Thyroid gland (tissue), 4 donors: ENCODE results near the gene SNX11. TPM values are rescaled to one million over a fixed set of nuclear protein-coding genes. Genes with fewer than 3 reads are reported as not detected.

ENCODE experiments used
- DNase-seq, 2 donors: peaks; one replicate each; pipeline ENCODE4 v3.0.0-alpha.2; 2019
- H3K27ac ChIP-seq, 3 donors: fragments of 200-600 bp; sonication (generic); 1 replicate in 2 of 3; 2 replicates in 1 of 3; pipeline ENCODE4 v1.5.1; 2016 to 2019; ENCODE audit warnings: mild to moderate bottlenecking in 1 of 3, moderate library complexity in 1 of 3
- H3K27me3 ChIP-seq: fragments of 200-600 bp; sonication (generic); one replicate; pipeline ENCODE4 v1.5.1; 2019
- H3K36me3 ChIP-seq, 2 donors: fragments of 200-600 bp; sonication (generic); one replicate each; pipeline ENCODE4 v1.5.1; 2016 to 2019
- H3K4me1 ChIP-seq, 2 donors: fragments of 200-600 bp; sonication (generic); one replicate each; pipeline ENCODE4 v1.5.1; 2017 to 2019
- H3K4me3 ChIP-seq, 3 donors: fragments of 200-600 bp; sonication (generic); replicated peaks in 1 of 3; 1 replicate in 2 of 3; 2 replicates in 1 of 3; pipeline ENCODE4 v1.5.1; 2016; ENCODE audit warnings: mild to moderate bottlenecking in 1 of 3
- H3K9me3 ChIP-seq: fragments of 200-600 bp; sonication (generic); one replicate; pipeline ENCODE4 v1.5.1; 2017
- CTCF ChIP-seq, 6 experiments: fragments of 200-600 bp in 3 of 6; fragments of 450-650 bp in 3 of 6; sonication (generic) in 3 of 6; IDR thresholded peaks; one replicate each; pipeline ENCODE4 v1.5.1; 2016 to 2019; ENCODE audit warnings: antibody characterized with exemption in 6 of 6, mild to moderate bottlenecking in 2 of 6, inconsistent platforms in 1 of 6, moderate library complexity in 1 of 6
- POLR2A ChIP-seq, 2 donors: fragments of 450-650 bp; IDR thresholded peaks; one replicate each; pipeline ENCODE4 v1.6.1; 2017; ENCODE audit warnings: antibody characterized with exemption in 2 of 2, mild to moderate bottlenecking in 2 of 2, moderate library complexity in 1 of 2
- WGBS, 2 donors: methylation state at CpG; one replicate each; pipeline ENCODE4 v1.1.5; 2017; 5-methylcytosine and 5-hydroxymethylcytosine counted together
- intact Hi-C: fragments of 100-400 bp; cut with DNase I; formaldehyde crosslinking; loops from one replicate; pipeline ENCODE4 v1.15.1; 2023
- total RNA-seq, 4 donors: library from RNA; depleted of rRNA; stranded (reverse); fragments of >200 nt; gene quantifications; one replicate each; pipeline ENCODE4 v1.2.3, GENCODE V29; 2016

SNX11 gene
- total RNA-seq, 4 donors from 2014 or later = 20.3 to 23.4 (median 22.0) TPM

GRCh38 chr17:48161127-48161905, 53.8 kb downstream of the SNX11 start:
- DNase-seq = no peak
- H3K36me3 ChIP-seq = no peaks in the 10 kb centered on the region
- intact Hi-C loops = no loop called here
- no peaks in the 10 kb centered on the region for H3K9me3 ChIP-seq
- WGBS, 2 donors = 91 to 94% methylated on average over 4 of the region's 4 CpGs
- no peak overlapping the region for H3K4me3 ChIP-seq
- H3K27ac ChIP-seq = no peak overlapping the region
- no peaks in the 10 kb centered on the region for H3K27me3 ChIP-seq
- TF ChIP-seq CTCF (IDR thresholded peaks at IDR 0.05) = no peak
- TF ChIP-seq POLR2A (IDR thresholded peaks at IDR 0.05) = no peak
- peaks cover 6% of the 10 kb centered on the region in 2 donors for H3K4me1 ChIP-seq

- intact Hi-C loops = no loop called here
- no peak overlapping the region for H3K27ac ChIP-seq
- no peak for TF ChIP-seq CTCF (IDR thresholded peaks at IDR 0.05)
- TF ChIP-seq POLR2A (IDR thresholded peaks at IDR 0.05) = no peak
- no peaks in the 10 kb centered on the region for H3K27me3 ChIP-seq
- H3K9me3 ChIP-seq = no peaks in the 10 kb centered on the region
- 82 to 88% methylated on average over 5 of the region's 5 CpGs for WGBS, 2 donors
- peaks cover 6% of the 10 kb centered on the region in 2 donors for H3K4me1 ChIP-seq
- no peaks in the 10 kb centered on the region for H3K36me3 ChIP-seq
- no peak overlapping the region for H3K4me3 ChIP-seq
- DNase-seq = no peak
Measured at GRCh38 chr17:48162306-48162934, 54.9 kb downstream of the SNX11 start.

- TF ChIP-seq CTCF (IDR thresholded peaks at IDR 0.05) (no peak), POLR2A (IDR thresholded peaks at IDR 0.05) (no peak)
- Histone ChIP-seq H3K27ac (no peak overlapping the region), H3K9me3 (no peaks in the 10 kb centered on the region), H3K4me3 (no peak overlapping the region), H3K27me3 (no peaks in the 10 kb centered on the region), H3K4me1 (peaks cover 6% of the 10 kb centered on the region in 2 donors), H3K36me3 (no peaks in the 10 kb centered on the region)
- intact Hi-C loops = no loop called here
- no peak for DNase-seq
- 55 to 68% methylated on average over 5 of the region's 5 CpGs for WGBS, 2 donors
Measured at GRCh38 chr17:48162946-48163506, 55.5 kb downstream of the SNX11 start.

GRCh38 chr17:48163809-48164208, 56.2 kb downstream of the SNX11 start:
- TF ChIP-seq CTCF (IDR thresholded peaks at IDR 0.05) (no peak), POLR2A (IDR thresholded peaks at IDR 0.05) (no peak)
- Histone ChIP-seq H3K36me3 (no peaks in the 10 kb centered on the region), H3K4me3 (no peak overlapping the region), H3K27me3 (no peaks in the 10 kb centered on the region), H3K9me3 (no peaks in the 10 kb centered on the region), H3K27ac (no peak overlapping the region), H3K4me1 (peaks cover 6% of the 10 kb centered on the region in 2 donors)
- 94 to 97% methylated on average over 1 of the region's 1 CpG for WGBS, 2 donors
- intact Hi-C loops = no loop called here
- DNase-seq = no peak

GRCh38 chr17:48169926-48170325, 62.4 kb downstream of the SNX11 start:
- no peak for DNase-seq
- TF ChIP-seq POLR2A (IDR thresholded peaks at IDR 0.05) (no peak), CTCF (IDR thresholded peaks at IDR 0.05) (no peak)
- Histone ChIP-seq H3K4me1 (no peaks in the 10 kb centered on the region), H3K27ac (no peak overlapping the region), H3K9me3 (no peaks in the 10 kb centered on the region), H3K4me3 (no peak overlapping the region), H3K27me3 (no peaks in the 10 kb centered on the region), H3K36me3 (no peaks in the 10 kb centered on the region)
- 89 to 93% methylated on average over 1 of the region's 1 CpG for WGBS, 2 donors
- intact Hi-C loops = no loop called here
